Fibroblast of pulmonary artery (primary cell): ENCODE data around the gene ABHD12B.

Experiments used
- DNase-seq: peaks from one replicate; pipeline ENCODE4 v3.0.0-alpha.2; 2010; ENCODE audit warnings: low read depth
- H3K4me3 ChIP-seq: replicated peaks from 2 replicates; pipeline ENCODE4 v1.5.1; 2011; ENCODE audit warnings: low read depth, mild to moderate bottlenecking, control low read depth, low read length, moderate library complexity
- CTCF ChIP-seq: IDR thresholded peaks from 2 replicates; pipeline ENCODE4 v1.5.1; 2011; ENCODE audit warnings: mild to moderate bottlenecking, control low read depth, low read length, inconsistent platforms; ENCODE audit errors: missing control alignments

ABHD12B gene

DNA sequence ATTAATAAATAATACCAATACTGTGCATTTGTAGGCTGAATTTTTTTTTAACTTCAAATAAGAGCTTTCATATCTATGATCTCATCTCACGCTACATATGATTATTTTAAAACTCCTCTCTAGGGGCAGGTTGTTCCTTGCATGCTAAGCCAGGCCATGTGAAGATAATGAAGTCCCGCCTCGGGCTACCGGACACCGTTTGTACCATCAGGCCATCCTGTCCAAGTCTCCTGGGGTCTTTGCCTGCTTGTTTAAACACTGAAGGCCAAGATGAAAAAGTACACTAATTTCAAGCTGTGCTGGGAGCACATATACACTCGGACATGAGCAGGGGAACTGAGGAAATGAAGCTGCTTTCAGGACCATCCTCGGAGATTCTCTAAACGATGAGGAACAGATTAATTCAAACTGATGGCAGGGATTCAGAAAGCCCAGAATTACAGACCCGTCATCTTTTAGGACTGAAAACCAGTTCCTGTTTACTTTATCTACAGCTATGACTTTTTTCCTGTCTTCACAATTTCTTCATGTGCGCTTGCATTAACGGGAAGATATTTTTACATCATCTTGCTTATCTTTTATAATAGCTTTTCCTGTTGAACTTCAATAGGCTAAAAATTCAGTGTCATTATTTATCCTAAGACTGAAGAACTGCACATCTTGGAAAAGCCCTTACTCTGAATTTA lies 6.3 kb upstream of the ABHD12B start:
- no peak overlapping the region for H3K4me3 ChIP-seq
- TF ChIP-seq CTCF, result no peak
- DNase-seq, result peak; percentile 80

GRCh38 chr14:50871228-50871627 lies 625 bp upstream of the ABHD12B start:
- no peak overlapping the region for H3K4me3 ChIP-seq
- no peak for DNase-seq
- TF ChIP-seq CTCF, result no peak

DNA sequence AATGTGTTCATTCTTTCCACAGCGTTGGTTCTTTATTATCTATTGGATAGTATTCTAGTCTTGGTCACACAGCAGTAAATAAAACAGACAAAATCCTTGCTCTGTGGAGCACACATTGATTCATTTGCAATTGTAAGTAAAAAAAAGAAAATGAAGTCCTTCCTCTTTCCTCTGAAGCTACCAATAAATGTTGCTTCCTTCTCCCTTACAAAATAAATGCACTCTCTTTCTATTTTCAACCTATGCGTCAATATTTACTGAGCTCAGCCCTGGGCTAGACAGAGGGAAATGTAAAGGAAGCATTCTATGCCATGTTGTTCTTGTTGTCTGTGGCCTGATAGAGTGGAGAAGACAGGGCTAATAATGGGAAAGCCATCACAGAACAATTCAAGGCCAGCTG lies 2.9 kb downstream of the ABHD12B start:
- no peak for DNase-seq
- no peak for TF ChIP-seq CTCF
- no peak overlapping the region for H3K4me3 ChIP-seq

DNA sequence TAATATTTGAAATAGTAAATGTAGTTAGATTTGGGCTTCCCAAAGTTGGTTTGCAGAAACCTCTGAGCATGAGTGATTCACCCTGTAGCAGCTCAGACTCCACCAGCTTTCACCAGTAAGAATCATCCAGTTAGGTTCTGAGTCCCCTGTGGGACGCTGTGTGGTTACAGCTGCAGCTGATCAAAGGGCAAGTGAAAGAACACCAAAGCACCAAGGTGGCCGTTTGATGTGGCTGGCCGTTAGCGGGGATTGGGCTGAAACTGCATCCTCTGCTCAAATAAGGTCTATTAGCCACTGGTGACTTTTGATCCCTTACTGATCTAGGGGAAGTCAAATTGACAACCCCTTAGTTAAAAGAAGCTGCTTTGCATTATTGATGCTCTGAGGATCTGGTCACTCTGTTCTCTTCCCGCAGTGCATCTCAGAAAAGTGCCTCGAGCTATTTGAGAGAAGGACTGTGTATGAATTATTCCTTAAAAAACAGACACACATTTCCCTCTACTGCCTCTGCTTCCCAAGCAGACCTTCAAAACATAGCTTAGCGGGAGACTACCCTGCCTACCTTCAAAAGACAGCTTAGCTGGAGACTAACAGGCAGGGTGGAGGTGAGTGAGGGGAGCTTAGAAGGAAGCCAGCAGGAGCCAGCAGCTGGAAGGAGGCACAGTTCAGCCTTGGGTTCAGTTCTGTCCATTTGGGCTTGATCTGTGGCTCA lies 3.7 kb downstream of the ABHD12B start:
- no peak for TF ChIP-seq CTCF
- H3K4me3 ChIP-seq, result no peak overlapping the region
- no peak for DNase-seq

DNA sequence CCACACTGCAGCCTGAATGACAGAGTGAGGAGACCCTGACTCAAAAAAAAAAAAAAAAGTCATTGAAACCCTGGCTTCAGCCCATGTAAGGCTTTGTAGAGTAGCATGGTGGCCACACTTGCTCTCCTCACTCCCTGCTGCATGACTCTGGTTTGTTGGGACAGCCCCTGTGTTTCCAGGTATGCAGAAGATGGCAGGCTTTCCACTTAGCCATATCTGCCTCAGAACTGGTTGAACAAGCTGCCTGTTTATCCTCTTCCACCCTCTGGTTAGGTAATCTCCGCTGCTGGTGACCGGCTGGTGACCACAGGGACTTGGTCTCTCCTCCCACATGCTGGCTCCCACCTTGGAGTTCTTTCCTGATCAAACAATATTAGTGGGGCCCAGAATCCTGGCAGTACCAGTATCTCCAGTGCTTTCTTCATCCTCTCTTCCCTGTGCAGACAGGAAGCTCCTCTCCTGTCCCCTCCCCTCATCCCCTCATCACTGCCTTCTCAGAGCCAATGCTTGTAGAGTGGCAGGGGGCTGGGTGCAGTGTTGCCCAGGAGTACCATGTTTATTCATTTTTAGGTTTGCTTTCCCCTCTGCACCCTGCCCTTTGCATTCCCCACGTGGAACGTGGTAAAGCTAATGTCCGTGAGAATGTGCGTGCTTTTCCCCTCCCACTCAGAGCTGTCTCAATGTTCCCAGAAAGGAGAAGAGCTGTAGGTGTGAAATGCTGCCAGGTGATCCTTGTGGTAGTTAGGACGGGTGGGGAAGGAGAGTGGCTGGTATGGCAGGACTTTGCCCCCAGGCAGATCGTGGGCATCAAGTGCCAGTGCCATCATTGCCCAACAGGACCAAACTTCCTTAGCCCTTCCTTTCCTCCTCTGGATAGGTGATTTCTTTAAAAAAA lies 11.3 kb downstream of the ABHD12B start:
- no peak overlapping the region for H3K4me3 ChIP-seq
- no peak for DNase-seq
- no peak for TF ChIP-seq CTCF

DNA sequence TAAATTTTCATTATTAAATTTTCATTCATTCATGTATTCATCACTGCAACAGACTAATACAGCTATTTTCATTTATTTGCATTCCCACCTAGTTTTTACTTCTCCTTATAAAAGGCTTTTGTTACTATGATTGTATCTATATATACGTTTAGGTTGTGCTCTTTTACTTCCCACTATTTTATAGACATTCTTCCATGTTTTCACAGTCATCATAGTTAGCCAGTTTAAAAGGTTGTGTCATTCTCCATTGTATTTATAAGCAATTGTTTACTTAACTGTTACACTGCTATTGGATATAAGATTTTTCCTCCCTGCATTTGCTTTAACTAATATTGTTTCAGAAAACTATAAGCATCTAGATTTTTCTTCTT lies 12.0 kb downstream of the ABHD12B start:
- no peak for TF ChIP-seq CTCF
- H3K4me3 ChIP-seq, result no peak overlapping the region
- no peak for DNase-seq
